ENCODE measurements around the gene BORCS5.

The BORCS5 gene

GRCh38 chr12:12319451-12320183 is 37.3 kb upstream of the BORCS5 start:
- no peaks in the 10 kb centered on the region for H3K9me2 ChIP-seq (ENCODE audit: low read depth, low read length)
- no peak overlapping the region for H3K9ac ChIP-seq (ENCODE audit: low read length)
- no peaks in the 10 kb centered on the region for H3K79me2 ChIP-seq (ENCODE audit: insufficient read depth, low read length)
- no peak for TF ChIP-seq CTCF (IDR thresholded peaks at IDR 0.05; ENCODE audit: low read length)
- no peak for TF ChIP-seq EZH2 (IDR thresholded peaks at IDR 0.05; ENCODE audit: borderline replicate concordance, low read length)
- no peaks in the 10 kb centered on the region for H3K4me1 ChIP-seq (ENCODE audit: insufficient read depth, low read length, severe bottlenecking)
- no peak overlapping the region for H3K4me3 ChIP-seq (ENCODE audit: low read depth, low read length, poor library complexity, severe bottlenecking)
- no peak overlapping the region for H2AFZ ChIP-seq (ENCODE audit: low read length)
- no peaks in the 10 kb centered on the region for H3K36me3 ChIP-seq (ENCODE audit: insufficient read depth, low read length)
- no peaks in the 10 kb centered on the region for H3F3A ChIP-seq (ENCODE audit: insufficient read depth, low read length)
- H3K4me2 ChIP-seq (ENCODE audit: low read length): no peak overlapping the region
- H3K9me3 ChIP-seq (ENCODE audit: low read length): no peaks in the 10 kb centered on the region
- H4K20me1 ChIP-seq (ENCODE audit: insufficient read depth, low read length): no peaks in the 10 kb centered on the region
- no peak overlapping the region for H3K27ac ChIP-seq (ENCODE audit: low read depth, low read length, poor library complexity, severe bottlenecking)
- H3K27me3 ChIP-seq (ENCODE audit: insufficient read depth, low read length): no peaks in the 10 kb centered on the region

GRCh38 chr12:12323118-12323517 is 33.8 kb upstream of the BORCS5 start:
- Histone ChIP-seq H3K9ac (ENCODE audit: low read length) (no peak overlapping the region), H3K4me3 (ENCODE audit: low read depth, low read length, poor library complexity, severe bottlenecking) (no peak overlapping the region), H3K9me3 (ENCODE audit: low read length) (no peaks in the 10 kb centered on the region), H3K27ac (ENCODE audit: low read depth, low read length, poor library complexity, severe bottlenecking) (no peak overlapping the region), H3K36me3 (ENCODE audit: insufficient read depth, low read length) (no peaks in the 10 kb centered on the region), H3K4me2 (ENCODE audit: low read length) (no peak overlapping the region), H4K20me1 (ENCODE audit: insufficient read depth, low read length) (no peaks in the 10 kb centered on the region), H3F3A (ENCODE audit: insufficient read depth, low read length) (no peaks in the 10 kb centered on the region), H2AFZ (ENCODE audit: low read length) (no peak overlapping the region), H3K27me3 (ENCODE audit: insufficient read depth, low read length) (no peaks in the 10 kb centered on the region), H3K79me2 (ENCODE audit: insufficient read depth, low read length) (no peaks in the 10 kb centered on the region), H3K4me1 (ENCODE audit: insufficient read depth, low read length, severe bottlenecking) (no peaks in the 10 kb centered on the region), H3K9me2 (ENCODE audit: low read depth, low read length) (no peaks in the 10 kb centered on the region)
- TF ChIP-seq EZH2 (IDR thresholded peaks at IDR 0.05; ENCODE audit: borderline replicate concordance, low read length): no peak
- TF ChIP-seq CTCF (IDR thresholded peaks at IDR 0.05; ENCODE audit: low read length): no peak

- Histone ChIP-seq H3K9ac (ENCODE audit: low read length) (no peak overlapping the region), H3K36me3 (ENCODE audit: insufficient read depth, low read length) (no peaks in the 10 kb centered on the region), H3F3A (ENCODE audit: insufficient read depth, low read length) (no peaks in the 10 kb centered on the region), H3K4me3 (ENCODE audit: low read depth, low read length, poor library complexity, severe bottlenecking) (no peak overlapping the region), H3K9me2 (ENCODE audit: low read depth, low read length) (no peaks in the 10 kb centered on the region), H3K4me2 (ENCODE audit: low read length) (no peak overlapping the region), H4K20me1 (ENCODE audit: insufficient read depth, low read length) (no peaks in the 10 kb centered on the region), H3K9me3 (ENCODE audit: low read length) (no peaks in the 10 kb centered on the region), H3K27ac (ENCODE audit: low read depth, low read length, poor library complexity, severe bottlenecking) (no peak overlapping the region), H2AFZ (ENCODE audit: low read length) (no peak overlapping the region), H3K27me3 (ENCODE audit: insufficient read depth, low read length) (no peaks in the 10 kb centered on the region), H3K79me2 (ENCODE audit: insufficient read depth, low read length) (no peaks in the 10 kb centered on the region), H3K4me1 (ENCODE audit: insufficient read depth, low read length, severe bottlenecking) (no peaks in the 10 kb centered on the region)
- TF ChIP-seq EZH2 (IDR thresholded peaks at IDR 0.05; ENCODE audit: borderline replicate concordance, low read length) (no peak), CTCF (IDR thresholded peaks at IDR 0.05; ENCODE audit: low read length) (no peak)
Measured at GRCh38 chr12:12323591-12323990, 33.3 kb upstream of the BORCS5 start.

Data from OCI-LY1 (cell line).